OCI-LY3 (cell line): Measurements from ENCODE around the gene ZNF595.

Source experiments
- H2AFZ ChIP-seq: fragments of 200-600, 300-600 bp; shearing (Covaris generic); 2 replicates; pipeline ENCODE4 v1.6.0; 2014; ENCODE audit warnings: antibody characterized with exemption, low read depth, low read length
- H3K27ac ChIP-seq: fragments of 200-600, 300-600 bp; sonication (generic); 2 replicates; pipeline ENCODE4 v1.5.1; 2014; ENCODE audit warnings: mild to moderate bottlenecking, low read length, moderate library complexity, mixed read lengths
- H3K27me3 ChIP-seq: fragments of 200-600, 300-600 bp; sonication (generic); 2 replicates; pipeline ENCODE4 v1.6.1; 2014; ENCODE audit warnings: low read depth, low read length, mixed read lengths
- H3K36me3 ChIP-seq: fragments of 200-600, 300-600 bp; sonication (generic); replicated peaks from 2 replicates; pipeline ENCODE3; 2014; ENCODE audit warnings: low read depth, low read length, mixed read lengths
- H3K4me1 ChIP-seq: fragments of 300-600, 200-600 bp; sonication (generic); 2 replicates; pipeline ENCODE4 v1.6.1; 2014; ENCODE audit warnings: low read length, mixed read lengths
- H3K4me2 ChIP-seq: fragments of 200-600, 300-600 bp; sonication (generic); 2 replicates; pipeline ENCODE4 v1.6.1; 2014; ENCODE audit warnings: low read length, mixed read lengths
- H3K4me3 ChIP-seq: fragments of 300-600, 200-600 bp; sonication (generic); 2 replicates; pipeline ENCODE4 v1.5.1; 2014; ENCODE audit warnings: antibody characterized with exemption, mild to moderate bottlenecking, low read length, moderate library complexity
- H3K79me2 ChIP-seq: fragments of 300-600, 200-600 bp; shearing (Covaris generic); 2 replicates; pipeline ENCODE4 v1.6.1; 2014; ENCODE audit warnings: mild to moderate bottlenecking, low read length, mixed read lengths
- H3K9ac ChIP-seq: fragments of 300-600, 200-600 bp; shearing (Covaris generic); 2 replicates; pipeline ENCODE4 v1.6.0; 2014; ENCODE audit warnings: mild to moderate bottlenecking, low read length, moderate library complexity
- H3K9me3 ChIP-seq: fragments of 200-600, 300-600 bp; shearing (Covaris generic); 2 replicates; pipeline ENCODE4 v1.6.1; 2014; ENCODE audit warnings: low read length, mixed read lengths; ENCODE audit not compliant: insufficient read depth
- H4K20me1 ChIP-seq: fragments of 200-600, 300-600 bp; sonication (generic); 2 replicates; pipeline ENCODE4 v1.6.1; 2016; ENCODE audit warnings: low read length, mixed read lengths; ENCODE audit not compliant: insufficient read depth
- CTCF ChIP-seq: fragments of 200-600, 300-600 bp; sonication (generic); IDR thresholded peaks from 2 replicates; pipeline ENCODE4 v1.5.1; 2014; ENCODE audit warnings: antibody characterized with exemption, low read length, low read depth
- EZH2phosphoT487 ChIP-seq: fragments of 200-600 bp; shearing (Covaris generic); IDR thresholded peaks from 2 replicates; pipeline ENCODE4 v1.6.1; 2018; ENCODE audit warnings: antibody characterized with exemption, mixed run types, low read depth

ZNF595 gene

GRCh38 chr4:99863-100262 lies 46.7 kb downstream of the ZNF595 start:
- TF ChIP-seq CTCF (no peak), EZH2phosphoT487 (no peak)

GRCh38 chr4:107083-107443 lies 53.9 kb downstream of the ZNF595 start:
- H3K4me2 ChIP-seq = no peak overlapping the region
- H3K9me3 ChIP-seq = 0 out of 2 replicates have a peak, but pooled peaks cover 3% of the 10 kb centered on the region
- no peak overlapping the region for H3K9ac ChIP-seq
- H3K27ac ChIP-seq = no peak overlapping the region
- H3K4me1 ChIP-seq = no peaks in the 10 kb centered on the region
- H3K36me3 ChIP-seq = no peaks in the 10 kb centered on the region
- no peak overlapping the region for H3K4me3 ChIP-seq
- H3K79me2 ChIP-seq = no peaks in the 10 kb centered on the region
- TF ChIP-seq CTCF (no peak), EZH2phosphoT487 (no peak)
- H2AFZ ChIP-seq = no peak overlapping the region
- H3K27me3 ChIP-seq = no peaks in the 10 kb centered on the region
- no peaks in the 10 kb centered on the region for H4K20me1 ChIP-seq

More at GRCh38 chr4:99863-100262, 46.7 kb downstream of the ZNF595 start:
- H3K9me3 ChIP-seq = peaks cover 27% of the 10 kb centered on the region; the same call in 1 of the 2 replicates
- H3K4me2 ChIP-seq = no peak overlapping the region
- H3K27me3 ChIP-seq = no peaks in the 10 kb centered on the region
- no peaks in the 10 kb centered on the region for H3K36me3 ChIP-seq
- H3K79me2 ChIP-seq = no peaks in the 10 kb centered on the region
- no peaks in the 10 kb centered on the region for H3K4me1 ChIP-seq
- no peak overlapping the region for H3K4me3 ChIP-seq
- H3K27ac ChIP-seq = no peak overlapping the region
- H3K9ac ChIP-seq = no peak overlapping the region
- H4K20me1 ChIP-seq = no peaks in the 10 kb centered on the region
- H2AFZ ChIP-seq = no peak overlapping the region

GRCh38 chr4:107444-108429 lies 54.6 kb downstream of the ZNF595 start:
- H3K4me2 ChIP-seq = no peak overlapping the region
- H3K9ac ChIP-seq = no peak overlapping the region
- 0 out of 2 replicates have a peak, but pooled peaks cover 3% of the 10 kb centered on the region for H3K9me3 ChIP-seq
- no peaks in the 10 kb centered on the region for H3K27me3 ChIP-seq
- no peak overlapping the region for H2AFZ ChIP-seq
- no peaks in the 10 kb centered on the region for H3K79me2 ChIP-seq
- H3K36me3 ChIP-seq = no peaks in the 10 kb centered on the region
- H3K27ac ChIP-seq = no peak overlapping the region
- no peaks in the 10 kb centered on the region for H3K4me1 ChIP-seq
- H4K20me1 ChIP-seq = no peaks in the 10 kb centered on the region
- H3K4me3 ChIP-seq = no peak overlapping the region
- TF ChIP-seq EZH2phosphoT487 (no peak), CTCF (no peak)

- H3K4me3 ChIP-seq = no peak overlapping the region
- H3K9me3 ChIP-seq = peaks cover 14% of the 10 kb centered on the region; the same call in 1 of the 2 replicates
- H3K36me3 ChIP-seq = peaks cover 13% of the 10 kb centered on the region
- no peaks in the 10 kb centered on the region for H3K79me2 ChIP-seq
- no peak overlapping the region for H3K9ac ChIP-seq
- no peak overlapping the region for H3K27ac ChIP-seq
- no peaks in the 10 kb centered on the region for H3K27me3 ChIP-seq
- H2AFZ ChIP-seq = no peak overlapping the region
- no peaks in the 10 kb centered on the region for H4K20me1 ChIP-seq
- no peak overlapping the region for H3K4me2 ChIP-seq
- H3K4me1 ChIP-seq = peaks cover 13% of the 10 kb centered on the region
- no peak for TF ChIP-seq EZH2phosphoT487
Measured at GRCh38 chr4:112771-113170, 59.6 kb downstream of the ZNF595 start.
